Endothelial cell of umbilical vein (primary cell): ENCODE results near the gene NF1. TPM values are rescaled to one million over a fixed set of nuclear protein-coding genes. Genes with fewer than 3 reads are reported as not detected.

Source experiments
- BruUV-seq: library from RNA; stranded (reverse); fragments of 400-500 nt; replicated peaks from 2 replicates; lab custom pipeline; 2021; lab: Mats Ljungman, UMichigan
- CTCF ChIA-PET: fragments of 300-600, 350-600 bp; sonication (Branson Sonifier 250); formaldehyde crosslinking; loops from one replicate; lab custom pipeline; 2021; ENCODE audit warnings: antibody characterized with exemption, inconsistent platforms; lab: Charles Lee
- POLR2A ChIA-PET: fragments of 300-600, 350-600 bp; sonication (Branson Sonifier 250); formaldehyde crosslinking; loops from one replicate; lab custom pipeline; 2021; ENCODE audit warnings: antibody characterized with exemption, inconsistent platforms; lab: Charles Lee
- DNase-seq: peaks from one replicate; pipeline ENCODE4 v3.0.0-alpha.2; 2011; ENCODE audit warnings: low read depth, low spot score
- FAIRE-seq: peaks from 2 replicates; lab custom pipeline; 2011; peaks lifted over from hg19 to GRCh38; lab: Jason Lieb, UNC
- H2AFZ ChIP-seq: 2 replicates; pipeline ENCODE4 v1.6.0; 2012; ENCODE audit warnings: low read depth, low read length, control low read depth, inconsistent platforms
- H3K27ac ChIP-seq: 2 replicates; pipeline ENCODE4 v1.5.1; 2011; ENCODE audit warnings: low read depth, mild to moderate bottlenecking, control low read depth, low read length, moderate library complexity; ENCODE audit not compliant: insufficient read depth
- H3K27me3 ChIP-seq, 2 experiments: 2 replicates each; pipeline versions ENCODE4 v1.6.0 to v1.6.1; 2011; ENCODE audit warnings: low read length in 2 of 2, mixed read lengths in 1 of 2; ENCODE audit not compliant: control insufficient read depth in 2 of 2, insufficient read depth in 2 of 2
- H3K36me3 ChIP-seq, 2 experiments: 2 replicates in 1 of 2; 3 replicates in 1 of 2; pipeline ENCODE4 v1.5.1; 2011; ENCODE audit warnings: low read length in 2 of 2, mild to moderate bottlenecking in 1 of 2, moderate library complexity in 1 of 2; ENCODE audit not compliant: control insufficient read depth in 2 of 2, insufficient read depth in 2 of 2; ENCODE audit errors: extremely low read depth in 1 of 2
- H3K4me1 ChIP-seq: 3 replicates; pipeline ENCODE4 v1.5.1; 2011; ENCODE audit warnings: mild to moderate bottlenecking, low read length; ENCODE audit not compliant: control insufficient read depth, insufficient read depth; ENCODE audit errors: extremely low read depth
- H3K4me2 ChIP-seq: 2 replicates; pipeline ENCODE4 v1.6.1; 2011; ENCODE audit warnings: low read length, control low read depth, mixed read lengths; ENCODE audit not compliant: insufficient read depth
- H3K4me3 ChIP-seq, 3 experiments: fragments of 200-600 bp in 1 of 3; sonication (generic), shearing (Covaris generic) in 1 of 3; replicated peaks in 1 of 3; 2 replicates each; pipeline ENCODE4 v1.5.1; 2011 to 2016; ENCODE audit warnings: control low read depth in 3 of 3, low read length in 3 of 3, mild to moderate bottlenecking in 2 of 3, inconsistent platforms in 1 of 3, low read depth in 1 of 3, moderate library complexity in 1 of 3; ENCODE audit not compliant: insufficient read depth in 1 of 3
- H3K79me2 ChIP-seq: 2 replicates; pipeline ENCODE4 v1.6.0; 2012; ENCODE audit warnings: low read length, inconsistent platforms; ENCODE audit not compliant: control insufficient read depth, insufficient read depth
- H3K9ac ChIP-seq: replicated peaks from 2 replicates; pipeline ENCODE3; 2011; ENCODE audit warnings: low read length, control low read depth; ENCODE audit not compliant: insufficient read depth; ENCODE audit errors: extremely low read depth
- H3K9me1 ChIP-seq: replicated peaks from 3 replicates; pipeline ENCODE4 v1.6.0; 2011; ENCODE audit warnings: mild to moderate bottlenecking, low read length; ENCODE audit not compliant: control insufficient read depth, insufficient read depth; ENCODE audit errors: extremely low read depth
- H3K9me3 ChIP-seq: replicated peaks from 2 replicates; pipeline ENCODE4 v1.5.1; 2012; ENCODE audit warnings: low read length, inconsistent platforms; ENCODE audit not compliant: control insufficient read depth, insufficient read depth
- H4K20me1 ChIP-seq: replicated peaks from 2 replicates; pipeline ENCODE3; 2011; ENCODE audit warnings: mild to moderate bottlenecking, low read length; ENCODE audit not compliant: control insufficient read depth, insufficient read depth; ENCODE audit errors: extremely low read depth
- EZH2 ChIP-seq: IDR thresholded peaks from 2 replicates; pipeline ENCODE4 v1.6.1; 2012; ENCODE audit warnings: borderline replicate concordance, low read depth, mild to moderate bottlenecking, moderate library complexity, low read length, inconsistent platforms; ENCODE audit not compliant: severe bottlenecking
- FOS ChIP-seq: IDR thresholded peaks from 2 replicates; pipeline ENCODE4 v1.6.1; 2011; ENCODE audit warnings: mild to moderate bottlenecking, low read length, moderate library complexity, borderline replicate concordance; ENCODE audit not compliant: insufficient read depth
- GATA2 ChIP-seq: IDR thresholded peaks from 2 replicates; pipeline ENCODE4 v1.7.0; 2011; ENCODE audit warnings: low read depth, mild to moderate bottlenecking, moderate library complexity, mixed read lengths, low read length; ENCODE audit not compliant: insufficient read length, insufficient read depth
- JUN ChIP-seq: IDR thresholded peaks from 2 replicates; pipeline ENCODE4 v1.6.1; 2011; ENCODE audit warnings: borderline replicate concordance, low read depth; ENCODE audit not compliant: insufficient read length, insufficient read depth
- MYC ChIP-seq: IDR thresholded peaks from one replicate; pipeline ENCODE4 v1.6.1; 2011; ENCODE audit warnings: mild to moderate bottlenecking, low read depth, low read length
- POLR2A ChIP-seq: IDR thresholded peaks from 2 replicates; pipeline ENCODE4 v1.6.1; 2012; ENCODE audit warnings: low read depth, mild to moderate bottlenecking, control low read depth, low read length
- POLR2AphosphoS5 ChIP-seq: IDR thresholded peaks from 2 replicates; pipeline ENCODE4 v1.6.1; 2012; ENCODE audit warnings: low read depth, mild to moderate bottlenecking, control low read depth, low read length, moderate library complexity; ENCODE audit not compliant: insufficient read depth
- dilution Hi-C: fragments of 300-500 bp; cut with MboI; formaldehyde crosslinking; loops from one replicate; pipeline ENCODE4 v1.15.0; 2019; ENCODE audit warnings: low sequenced_read_pairs; ENCODE audit not compliant: extremely low pct_ligation_motif_present
- intact Hi-C: fragments of 100-400 bp; cut with micrococcal nuclease; formaldehyde crosslinking; loops from one replicate; pipeline ENCODE4 v1.10.0; 2022
- polyA plus RNA-seq, 4 experiments: library from polyadenylated mRNA; depleted of rRNA in 3 of 4; stranded (reverse) in 3 of 4; unstranded in 1 of 4; fragments of >200 nt; gene quantifications; 2 replicates each; pipeline versions ENCODE4 v1.2.1 to v1.2.3, GENCODE V29; 2011 to 2012; ENCODE audit warnings: missing spikeins in 1 of 4
- total RNA-seq: library from RNA; stranded (reverse); gene quantifications from 2 replicates; pipeline ENCODE4 v1.2.3, GENCODE V29; 2021
- TF ChIP-seq, protein P1 (sequence below), 2 donors: IDR thresholded peaks; 1 replicate in 1 of 2; 2 replicates in 1 of 2; pipeline ENCODE4 v1.5.1; 2011; ENCODE audit warnings: low read length in 2 of 2, mild to moderate bottlenecking in 2 of 2, moderate library complexity in 2 of 2, control low read depth in 1 of 2, inconsistent platforms in 1 of 2, low read depth in 1 of 2; ENCODE audit not compliant: insufficient read depth in 1 of 2; ENCODE audit errors: extremely low read depth in 1 of 2
- TF ChIP-seq, protein P2 (sequence below): IDR thresholded peaks from 2 replicates; pipeline ENCODE4 v1.6.1; 2011; ENCODE audit not compliant: insufficient read depth, insufficient read length

The NF1 gene
- total and polyA plus RNA-seq, 2 donors (not counting 3 experiments of a cell fraction or from before 2014, with no cell fraction given): 13.7 to 42.4 TPM

DNA sequence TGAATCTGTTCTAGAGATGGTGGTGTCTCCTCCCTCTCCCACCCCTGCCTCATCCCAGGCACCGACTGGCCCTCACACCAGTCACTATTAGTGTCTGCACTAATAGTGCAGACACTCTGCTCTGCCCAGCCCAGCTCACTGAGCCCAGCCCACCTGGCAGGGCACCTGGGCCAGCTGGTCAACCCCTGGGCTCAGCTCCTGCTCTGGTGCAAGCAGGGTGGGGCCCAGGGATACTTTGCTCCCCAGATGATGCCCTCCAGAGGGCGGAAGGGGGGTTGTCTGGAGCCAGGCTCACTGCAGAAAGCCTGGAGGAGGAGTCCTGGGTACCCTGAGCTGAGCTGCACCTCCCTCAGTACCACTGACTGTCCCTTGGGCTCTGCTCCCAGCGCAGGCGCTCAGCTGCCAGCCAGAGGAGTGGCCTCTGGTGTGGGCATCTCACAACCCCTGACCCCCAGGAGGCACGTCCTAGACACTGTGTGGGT is 311.2 kb downstream of the NF1 start:
- dilution Hi-C loops: no loop called here
- Histone ChIP-seq H3K36me3 (no peaks in the 10 kb centered on the region), H3K4me1 (no peaks in the 10 kb centered on the region), H3K27me3 (peaks cover 3 to 11% of the 10 kb centered on the region in 2 experiments), H3K4me3 (no peak overlapping the region), H3K79me2 (no peaks in the 10 kb centered on the region), H3K9me1 (no peaks in the 10 kb centered on the region), H2AFZ (no peak overlapping the region), H3K27ac (no peak overlapping the region), H3K4me2 (no peak overlapping the region), H4K20me1 (no peaks in the 10 kb centered on the region), H3K9me3 (no peaks in the 10 kb centered on the region), H3K9ac (no peak overlapping the region)
- ChIA-PET CTCF (interaction anchor here (1.7 kb wide), 1 partner anchor 17 kb away, joined by 7 read pairs; no protein-coding TSS in a partner anchor), POLR2A (no interaction called here)
- no TSS peak for BruUV-seq
- intact Hi-C loops: no loop called here
- TF ChIP-seq, protein P1, sequence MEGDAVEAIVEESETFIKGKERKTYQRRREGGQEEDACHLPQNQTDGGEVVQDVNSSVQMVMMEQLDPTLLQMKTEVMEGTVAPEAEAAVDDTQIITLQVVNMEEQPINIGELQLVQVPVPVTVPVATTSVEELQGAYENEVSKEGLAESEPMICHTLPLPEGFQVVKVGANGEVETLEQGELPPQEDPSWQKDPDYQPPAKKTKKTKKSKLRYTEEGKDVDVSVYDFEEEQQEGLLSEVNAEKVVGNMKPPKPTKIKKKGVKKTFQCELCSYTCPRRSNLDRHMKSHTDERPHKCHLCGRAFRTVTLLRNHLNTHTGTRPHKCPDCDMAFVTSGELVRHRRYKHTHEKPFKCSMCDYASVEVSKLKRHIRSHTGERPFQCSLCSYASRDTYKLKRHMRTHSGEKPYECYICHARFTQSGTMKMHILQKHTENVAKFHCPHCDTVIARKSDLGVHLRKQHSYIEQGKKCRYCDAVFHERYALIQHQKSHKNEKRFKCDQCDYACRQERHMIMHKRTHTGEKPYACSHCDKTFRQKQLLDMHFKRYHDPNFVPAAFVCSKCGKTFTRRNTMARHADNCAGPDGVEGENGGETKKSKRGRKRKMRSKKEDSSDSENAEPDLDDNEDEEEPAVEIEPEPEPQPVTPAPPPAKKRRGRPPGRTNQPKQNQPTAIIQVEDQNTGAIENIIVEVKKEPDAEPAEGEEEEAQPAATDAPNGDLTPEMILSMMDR (IDR thresholded peaks at IDR 0.05; ENCODE audit: extremely low read depth in 1 of 2, insufficient read depth in 1 of 2, low read depth in 1 of 2, low read length in 2 of 2): no peak
- TF ChIP-seq, protein P2, sequence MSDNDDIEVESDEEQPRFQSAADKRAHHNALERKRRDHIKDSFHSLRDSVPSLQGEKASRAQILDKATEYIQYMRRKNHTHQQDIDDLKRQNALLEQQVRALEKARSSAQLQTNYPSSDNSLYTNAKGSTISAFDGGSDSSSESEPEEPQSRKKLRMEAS: no peak
- TF ChIP-seq FOS: no peak
- TF ChIP-seq POLR2A: no peak
- FAIRE-seq (no peak), DNase-seq (no peak)

DNA sequence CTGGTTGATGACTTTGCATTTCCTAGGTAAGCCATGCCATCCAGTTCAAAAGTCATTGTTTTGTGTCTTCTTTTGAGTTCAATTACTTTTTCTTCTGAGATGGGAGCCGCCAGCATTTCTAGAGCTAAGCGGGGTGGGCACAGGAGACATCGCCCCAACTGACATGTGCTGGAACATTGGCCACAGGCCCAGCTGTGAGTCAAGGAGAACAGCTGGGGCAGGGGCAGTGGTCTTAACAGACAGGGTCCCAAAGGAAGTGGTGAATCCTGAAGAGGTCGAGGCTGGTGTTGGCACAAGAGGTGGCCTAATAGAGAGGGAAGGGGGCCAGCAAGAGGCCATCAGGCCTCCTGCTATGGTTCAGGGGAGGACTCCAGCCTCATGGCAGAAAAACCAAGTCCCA is 313.8 kb downstream of the NF1 start:
- Histone ChIP-seq H3K36me3 (no peaks in the 10 kb centered on the region), H3K79me2 (no peaks in the 10 kb centered on the region), H2AFZ (no peak overlapping the region), H3K27ac (no peak overlapping the region), H4K20me1 (no peaks in the 10 kb centered on the region), H3K9ac (no peak overlapping the region), H3K4me3 (no peak overlapping the region), H3K9me3 (no peaks in the 10 kb centered on the region), H3K4me1 (no peaks in the 10 kb centered on the region), H3K27me3 (peaks cover 4 to 13% of the 10 kb centered on the region in 2 experiments), H3K9me1 (no peaks in the 10 kb centered on the region), H3K4me2 (no peak overlapping the region)
- ChIA-PET CTCF (no interaction called here), POLR2A (no interaction called here)
- TF ChIP-seq MYC (no peak), GATA2 (no peak), POLR2A (no peak), POLR2AphosphoS5 (no peak), JUN (no peak), FOS (no peak), EZH2 (no peak)
- TF ChIP-seq, protein P1 (IDR thresholded peaks at IDR 0.05; ENCODE audit: extremely low read depth in 1 of 2, insufficient read depth in 1 of 2, low read depth in 1 of 2, low read length in 2 of 2): no peak
- TF ChIP-seq, protein P2: no peak
- intact Hi-C loops (no loop called here), dilution Hi-C loops (no loop called here)
- BruUV-seq: no TSS peak
- FAIRE-seq (no peak), DNase-seq (no peak)
